SK-N-SH treated with all-trans-retinoic acid at 6 μM for 48 hours (cell line): ENCODE results near the gene KIF20A.

ENCODE experiments used
- ATAC-seq: fragments of 200-7000 bp; cut with Tn5 transposase; 3 replicates; pipeline ENCODE4 v1.9.1; 2020; ENCODE audit warnings: mild to moderate bottlenecking, moderate library complexity
- ARNTL ChIP-seq: fragments of 450-650 bp; formaldehyde crosslinking; IDR thresholded peaks from 2 replicates; pipeline ENCODE4 v1.5.0; 2020; ENCODE audit warnings: low read depth, mild to moderate bottlenecking, moderate library complexity, borderline replicate concordance
- BACH2 ChIP-seq: fragments of 250-450 bp; sonication (Bioruptor Pico); IDR thresholded peaks from 2 replicates; pipeline ENCODE4 v1.9.0; 2021; ENCODE audit warnings: mild to moderate bottlenecking, borderline replicate concordance
- CREB5 ChIP-seq: fragments of 250-450 bp; sonication (Bioruptor Pico); IDR thresholded peaks from 2 replicates; pipeline ENCODE4 v1.5.1; 2020; ENCODE audit warnings: low read depth, mild to moderate bottlenecking, moderate library complexity
- CSDC2 ChIP-seq: fragments of 250-450 bp; sonication (Bioruptor Pico); IDR thresholded peaks from 2 replicates; pipeline ENCODE4 v1.5.0; 2020; ENCODE audit warnings: mild to moderate bottlenecking, moderate library complexity
- CSRNP3 ChIP-seq: fragments of 250-450 bp; sonication (Bioruptor Pico); IDR thresholded peaks from 2 replicates; pipeline ENCODE4 v1.5.1; 2021; ENCODE audit warnings: mild to moderate bottlenecking, moderate library complexity
- ESRRG ChIP-seq: fragments of 250-450 bp; sonication (Bioruptor Pico); IDR thresholded peaks from 2 replicates; pipeline ENCODE4 v1.6.1; 2021; ENCODE audit warnings: mild to moderate bottlenecking
- GLIS3 ChIP-seq: fragments of 250-450 bp; sonication (Bioruptor Pico); IDR thresholded peaks from 2 replicates; pipeline ENCODE4 v1.5.0; 2020; ENCODE audit warnings: mild to moderate bottlenecking, moderate library complexity
- OSR1 ChIP-seq: fragments of 250-450 bp; sonication (Bioruptor Pico); IDR thresholded peaks from 2 replicates; pipeline ENCODE4 v1.8.0; 2022; ENCODE audit warnings: moderate library complexity, mild to moderate bottlenecking, inconsistent platforms
- PATZ1 ChIP-seq: fragments of 250-450 bp; sonication (Bioruptor Pico); IDR thresholded peaks from 2 replicates; pipeline ENCODE4 v1.8.0; 2020; ENCODE audit warnings: mild to moderate bottlenecking, moderate library complexity, borderline replicate concordance
- POU6F1 ChIP-seq: fragments of 250-450 bp; sonication (Bioruptor Pico); IDR thresholded peaks from 2 replicates; pipeline ENCODE4 v1.8.0; 2021; ENCODE audit warnings: low read depth, mild to moderate bottlenecking, moderate library complexity, borderline replicate concordance
- RARB ChIP-seq: fragments of 250-450 bp; sonication (Bioruptor Pico); IDR thresholded peaks from 2 replicates; pipeline ENCODE4 v1.8.0; 2021; ENCODE audit warnings: mild to moderate bottlenecking, moderate library complexity
- SNAI2 ChIP-seq: fragments of 250-450 bp; sonication (Bioruptor Pico); IDR thresholded peaks from 2 replicates; pipeline ENCODE4 v1.5.0; 2020; ENCODE audit warnings: mild to moderate bottlenecking, moderate library complexity
- TCF4 ChIP-seq: fragments of 250-450 bp; sonication (Bioruptor Pico); IDR thresholded peaks from 2 replicates; pipeline ENCODE4 v1.8.0; 2021; ENCODE audit warnings: mild to moderate bottlenecking, moderate library complexity, borderline replicate concordance
- TSHZ2 ChIP-seq: fragments of 250-450 bp; sonication (Bioruptor Pico); IDR thresholded peaks from 2 replicates; pipeline ENCODE4 v1.5.0; 2020; ENCODE audit warnings: mild to moderate bottlenecking, moderate library complexity
- ZC3H10 ChIP-seq: fragments of 250-450 bp; sonication (Bioruptor Pico); IDR thresholded peaks from 2 replicates; pipeline ENCODE4 v1.5.1; 2021; ENCODE audit warnings: mild to moderate bottlenecking, moderate library complexity
- ZFP3 ChIP-seq: fragments of 250-450 bp; sonication (Bioruptor Pico); IDR thresholded peaks from 2 replicates; pipeline ENCODE4 v1.5.0; 2020; ENCODE audit warnings: mild to moderate bottlenecking, moderate library complexity
- ZFP30 ChIP-seq: fragments of 450-650 bp; formaldehyde crosslinking; IDR thresholded peaks from 2 replicates; pipeline ENCODE4 v1.5.0; 2022; ENCODE audit warnings: mild to moderate bottlenecking, moderate library complexity
- ZNF565 ChIP-seq: fragments of 450-650 bp; formaldehyde crosslinking; conservative IDR thresholded peaks from 2 replicates; pipeline ENCODE4 v1.5.0; 2020; ENCODE audit warnings: low read depth, mild to moderate bottlenecking, moderate library complexity
- ZNF70 ChIP-seq: fragments of 450-650 bp; formaldehyde crosslinking; IDR thresholded peaks from 2 replicates; pipeline ENCODE4 v1.5.0; 2020; ENCODE audit warnings: mild to moderate bottlenecking, moderate library complexity

Gene KIF20A

GRCh38 chr5:138160706-138161105 lies 18.2 kb upstream of the KIF20A start:
- no peak for ATAC-seq
- TF ChIP-seq ZFP30 (CRISPR knock-in tag) = no peak
- TF ChIP-seq POU6F1 = no peak
- TF ChIP-seq CSDC2 (CRISPR knock-in tag) = no peak
- TF ChIP-seq PATZ1 (CRISPR knock-in tag) = no peak
- no peak for TF ChIP-seq GLIS3
- TF ChIP-seq ARNTL (CRISPR knock-in tag) = no peak
- TF ChIP-seq BACH2 (CRISPR knock-in tag) = no peak
- TF ChIP-seq TSHZ2 (CRISPR knock-in tag) = no peak
- no peak for TF ChIP-seq ZNF70 (CRISPR knock-in tag)
- no peak for TF ChIP-seq ESRRG (CRISPR knock-in tag)
- TF ChIP-seq ZFP3 (CRISPR knock-in tag) = no peak
- TF ChIP-seq CREB5 (CRISPR knock-in tag) = no peak
- no peak for TF ChIP-seq RARB (CRISPR knock-in tag)
- TF ChIP-seq ZNF565 = no peak
- TF ChIP-seq CSRNP3 = no peak
- TF ChIP-seq TCF4 (CRISPR knock-in tag) = no peak
- no peak for TF ChIP-seq ZC3H10 (CRISPR knock-in tag)
- TF ChIP-seq OSR1 = no peak

- no peak for ATAC-seq
- no peak for TF ChIP-seq PATZ1 (CRISPR knock-in tag)
- no peak for TF ChIP-seq OSR1
- TF ChIP-seq SNAI2 (CRISPR knock-in tag) = no peak
- TF ChIP-seq RARB (CRISPR knock-in tag) = no peak
- TF ChIP-seq CSRNP3 = no peak
- no peak for TF ChIP-seq BACH2 (CRISPR knock-in tag)
- no peak for TF ChIP-seq ARNTL (CRISPR knock-in tag)
- no peak for TF ChIP-seq ZC3H10 (CRISPR knock-in tag)
- TF ChIP-seq TSHZ2 (CRISPR knock-in tag) = no peak
- no peak for TF ChIP-seq ZFP3 (CRISPR knock-in tag)
- no peak for TF ChIP-seq ESRRG (CRISPR knock-in tag)
- TF ChIP-seq CREB5 (CRISPR knock-in tag) = no peak
- no peak for TF ChIP-seq ZNF70 (CRISPR knock-in tag)
- no peak for TF ChIP-seq POU6F1
- TF ChIP-seq CSDC2 (CRISPR knock-in tag) = no peak
Observed at GRCh38 chr5:138163721-138164120, 15.2 kb upstream of the KIF20A start.
